GM03348 (cell line): Measurements from ENCODE around the gene CACNA2D3.

ENCODE experiments used
- DNase-seq: peaks from one replicate; pipeline ENCODE4 v3.0.0; 2012; ENCODE audit warnings: low spot score

CACNA2D3 gene

DNA sequence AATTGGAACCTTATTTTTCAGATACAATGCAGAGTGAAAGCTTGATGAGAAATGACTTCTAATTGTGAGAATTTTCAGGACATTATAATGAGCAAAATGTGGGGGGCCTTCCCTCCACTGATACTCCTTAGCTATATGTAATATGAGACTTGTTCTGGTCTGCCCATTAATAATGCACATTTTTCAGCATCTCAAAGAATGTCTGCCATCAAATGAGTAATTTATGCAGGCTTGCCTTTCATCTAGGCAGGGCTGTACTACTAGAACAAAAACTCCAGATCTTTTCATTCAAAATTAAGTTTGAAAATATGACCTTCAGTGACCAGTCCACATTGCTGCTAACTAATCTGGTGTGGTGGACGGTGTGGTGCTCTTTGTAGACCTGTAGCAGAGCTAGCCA lies 678.1 kb downstream of the CACNA2D3 start:
- no peak for DNase-seq

DNA sequence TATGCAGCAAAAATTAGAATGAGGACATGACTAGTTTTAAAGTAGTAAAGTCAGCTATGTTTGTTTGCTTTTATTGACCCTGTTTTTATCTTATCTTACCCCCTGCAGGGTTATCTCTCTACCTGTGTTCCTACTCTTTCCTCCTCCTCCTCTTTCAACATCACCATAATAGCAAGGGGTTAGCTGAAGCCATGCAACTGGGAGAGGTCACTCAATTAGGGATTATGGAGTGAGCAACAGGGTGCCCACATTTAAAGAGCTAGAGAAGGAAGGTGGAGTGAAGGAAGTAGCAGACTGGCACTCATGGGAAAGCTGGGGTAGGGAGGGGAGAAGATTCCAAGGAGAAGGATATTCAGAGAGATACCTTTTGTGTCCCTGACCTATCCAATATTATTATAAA lies 679.6 kb downstream of the CACNA2D3 start:
- no peak for DNase-seq

DNA sequence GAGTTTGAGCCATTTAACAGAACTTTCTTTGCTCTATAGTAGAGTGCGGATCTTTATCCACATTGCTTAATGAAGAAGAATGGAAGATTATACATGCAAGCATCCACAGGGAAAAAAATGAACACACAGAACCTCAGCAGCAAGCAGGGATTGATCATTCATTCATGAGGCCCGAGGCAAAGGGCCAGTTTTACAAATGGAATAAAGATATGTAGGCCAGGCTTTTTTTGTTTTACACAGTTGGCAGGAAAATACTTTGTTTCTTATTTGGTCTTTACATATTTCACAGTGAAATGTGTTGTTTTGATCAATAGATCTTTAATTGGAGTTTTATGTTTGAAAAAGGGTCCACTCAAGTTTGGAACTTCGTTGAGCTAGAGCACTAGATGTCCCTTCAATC lies 688.0 kb downstream of the CACNA2D3 start:
- no peak for DNase-seq

DNA sequence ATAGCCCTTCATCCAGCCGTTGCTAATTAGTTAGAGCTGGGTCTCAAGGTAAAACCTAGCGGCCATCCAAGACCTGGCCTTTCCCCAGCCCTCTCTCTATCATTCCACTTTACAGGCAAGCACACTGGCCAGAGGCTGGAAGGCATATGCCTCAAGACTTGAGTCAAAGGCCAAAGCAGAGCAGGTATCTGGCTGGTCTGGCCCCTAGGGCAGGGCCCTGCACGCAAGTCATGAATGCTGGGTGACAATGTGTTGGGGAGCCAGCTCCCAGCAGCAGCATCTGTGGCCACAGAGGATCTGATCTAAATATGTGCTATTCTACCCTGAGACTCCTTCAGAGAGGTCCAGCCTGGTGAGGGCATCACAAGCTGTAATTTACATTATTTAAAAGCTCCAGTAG lies 691.9 kb downstream of the CACNA2D3 start:
- no peak for DNase-seq

- DNase-seq, result peak; percentile 16
Measured at GRCh38 chr3:54817628-54818027, 695.3 kb downstream of the CACNA2D3 start.

- no peak for DNase-seq
Measured at GRCh38 chr3:54818486-54818885, 696.1 kb downstream of the CACNA2D3 start.

- DNase-seq, result no peak
Measured at GRCh38 chr3:54818942-54819341, 696.6 kb downstream of the CACNA2D3 start.

GRCh38 chr3:54819946-54820345 lies 697.6 kb downstream of the CACNA2D3 start:
- DNase-seq, result no peak

DNA sequence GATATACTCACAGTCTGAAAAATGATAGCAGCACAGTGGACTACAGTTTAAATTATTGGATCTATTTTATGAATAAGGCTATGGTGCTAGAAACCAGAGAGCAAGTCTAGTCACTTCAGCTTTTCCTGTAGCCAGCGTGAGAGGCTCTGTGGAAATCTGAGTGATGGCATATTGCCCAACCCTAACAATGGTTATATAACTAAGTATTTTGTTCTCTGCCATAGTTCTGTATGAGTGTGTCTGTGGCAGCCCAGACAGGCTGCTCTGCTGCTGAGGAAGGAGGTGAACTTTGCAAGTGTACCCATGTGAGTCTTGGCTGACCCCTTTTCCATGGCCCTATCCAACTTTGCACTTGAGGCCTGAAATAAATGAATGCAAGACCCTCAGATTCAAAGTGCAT lies 699.9 kb downstream of the CACNA2D3 start:
- peak; percentile 24 for DNase-seq

DNA sequence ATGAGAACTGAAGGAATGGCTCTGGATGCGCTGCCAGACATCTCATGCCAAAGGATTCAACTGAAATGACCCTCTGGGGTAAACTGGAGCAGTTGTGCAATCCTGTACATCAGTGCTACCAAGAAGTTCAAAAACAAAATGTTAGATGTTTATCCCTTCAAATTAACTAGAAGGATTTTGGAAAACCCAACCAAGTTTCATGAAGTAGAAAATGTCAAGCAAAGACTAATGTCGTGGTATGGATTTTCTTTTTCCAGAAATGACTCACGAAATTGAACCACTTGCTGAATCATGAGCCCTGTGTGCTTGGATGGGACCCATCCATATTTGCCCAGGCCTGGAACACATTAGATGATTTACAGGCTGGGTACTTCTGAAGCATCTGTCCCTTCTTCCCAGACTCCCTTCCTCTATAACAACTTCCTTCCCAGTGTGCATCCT lies 703.9 kb downstream of the CACNA2D3 start:
- peak; percentile 12 for DNase-seq

DNA sequence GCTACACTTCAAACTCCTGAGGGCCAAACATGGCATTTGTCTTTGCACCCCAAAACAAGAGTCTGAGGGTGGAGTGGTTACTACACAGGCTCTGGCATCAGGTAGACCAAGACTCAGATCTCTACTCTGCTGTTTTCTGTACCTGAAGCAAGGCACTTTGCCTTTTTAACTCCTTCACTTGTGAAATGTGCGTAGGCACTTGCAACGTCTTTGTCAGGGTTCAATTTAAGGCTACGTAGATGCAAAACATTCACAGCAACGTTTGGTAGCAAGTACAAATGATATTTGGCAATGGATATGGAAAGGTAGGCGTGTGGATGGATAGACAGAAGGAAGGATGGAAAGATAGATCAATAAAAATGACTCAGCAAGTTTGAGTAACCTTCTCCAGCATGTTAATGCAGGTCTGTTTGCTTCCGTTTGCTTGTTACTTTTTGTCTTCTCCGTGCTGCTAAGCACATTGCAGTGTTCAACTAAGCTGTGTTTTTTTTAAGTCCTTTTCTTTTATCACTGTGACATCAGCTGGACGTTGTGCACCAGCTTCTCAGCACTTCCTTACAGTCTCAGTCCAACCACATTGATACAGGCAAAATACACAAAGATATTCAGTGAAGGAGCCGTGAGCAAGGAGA lies 704.8 kb downstream of the CACNA2D3 start:
- no peak for DNase-seq

- no peak for DNase-seq
Measured at GRCh38 chr3:54827776-54828175, 705.4 kb downstream of the CACNA2D3 start.

DNA sequence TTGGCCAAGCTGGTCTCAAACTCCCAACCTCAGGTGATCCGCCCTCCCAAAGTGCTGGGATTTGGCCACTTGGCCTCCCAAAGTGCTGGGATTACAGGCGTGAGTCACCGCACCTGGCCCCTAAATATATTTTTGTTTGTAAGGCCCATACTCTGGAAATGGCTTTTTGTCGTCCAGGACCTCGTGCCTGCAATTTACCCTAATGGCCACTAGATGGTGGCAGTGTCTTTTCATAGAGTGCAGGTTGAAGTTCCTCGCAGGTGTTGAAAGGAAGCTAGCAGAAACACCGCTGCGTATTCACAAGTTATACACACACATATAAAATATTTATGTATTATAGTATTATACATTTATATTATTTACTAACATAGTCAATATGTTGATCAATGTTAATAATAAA lies 708.3 kb downstream of the CACNA2D3 start:
- no peak for DNase-seq

DNA sequence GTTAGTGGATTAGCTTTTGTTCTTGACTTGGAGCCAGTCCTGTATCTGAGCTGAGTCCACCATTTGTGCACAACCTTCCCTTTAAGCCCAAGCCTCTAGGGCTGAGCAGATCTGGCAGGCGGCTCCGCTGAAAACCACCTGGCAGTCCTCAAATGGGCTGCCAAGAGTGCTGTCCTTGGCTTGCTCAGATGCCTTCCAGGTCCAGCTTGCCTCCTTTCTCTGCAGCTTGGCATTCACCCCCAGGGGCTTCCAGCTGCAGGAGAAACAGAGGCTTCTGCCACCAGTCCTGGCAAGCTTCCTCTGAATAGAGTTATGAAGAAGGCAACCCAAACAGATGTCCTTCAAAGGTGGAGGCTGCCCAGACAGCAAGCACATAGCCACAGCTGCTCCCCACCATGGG lies 708.8 kb downstream of the CACNA2D3 start:
- DNase-seq, result no peak

DNA sequence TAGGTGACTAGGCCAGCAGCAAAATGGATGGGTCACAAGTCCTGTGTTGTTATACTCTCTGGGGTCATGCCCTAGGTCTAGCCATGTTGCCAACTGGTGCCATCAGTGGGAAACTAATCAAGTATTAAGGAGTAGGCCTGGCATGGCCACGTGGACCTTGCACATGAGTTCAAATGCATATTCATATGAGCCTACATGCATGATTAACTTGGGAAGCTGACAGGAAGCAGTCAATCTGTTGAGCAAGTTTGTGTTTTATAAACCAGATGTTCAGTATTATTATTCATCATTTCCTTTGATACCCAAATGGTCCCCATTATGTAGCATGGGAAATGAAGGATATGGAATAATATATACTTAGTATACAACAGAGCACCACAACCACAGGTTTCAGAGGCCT lies 710.5 kb downstream of the CACNA2D3 start:
- DNase-seq, result no peak

- DNase-seq, result no peak
Measured at GRCh38 chr3:54835701-54836100, 713.3 kb downstream of the CACNA2D3 start.

DNA sequence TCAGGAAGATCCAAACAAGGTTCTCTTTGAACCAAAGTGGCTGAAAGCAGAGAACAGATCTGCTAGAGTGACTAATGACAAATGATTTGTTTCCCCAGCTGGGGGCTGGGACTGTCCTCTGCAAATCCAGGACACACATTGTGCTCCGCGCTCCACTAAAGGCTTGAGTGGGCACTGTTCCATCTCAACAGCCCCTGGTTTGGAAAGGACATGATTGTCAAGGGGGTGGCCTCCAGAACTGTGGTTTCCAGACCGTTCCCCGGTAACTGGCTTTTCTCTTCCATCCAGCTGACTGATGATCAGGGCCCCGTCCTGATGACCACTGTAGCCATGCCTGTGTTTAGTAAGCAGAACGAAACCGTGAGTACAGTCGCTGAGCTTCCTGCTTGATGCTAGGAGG lies 714.5 kb downstream of the CACNA2D3 start:
- no peak for DNase-seq

DNA sequence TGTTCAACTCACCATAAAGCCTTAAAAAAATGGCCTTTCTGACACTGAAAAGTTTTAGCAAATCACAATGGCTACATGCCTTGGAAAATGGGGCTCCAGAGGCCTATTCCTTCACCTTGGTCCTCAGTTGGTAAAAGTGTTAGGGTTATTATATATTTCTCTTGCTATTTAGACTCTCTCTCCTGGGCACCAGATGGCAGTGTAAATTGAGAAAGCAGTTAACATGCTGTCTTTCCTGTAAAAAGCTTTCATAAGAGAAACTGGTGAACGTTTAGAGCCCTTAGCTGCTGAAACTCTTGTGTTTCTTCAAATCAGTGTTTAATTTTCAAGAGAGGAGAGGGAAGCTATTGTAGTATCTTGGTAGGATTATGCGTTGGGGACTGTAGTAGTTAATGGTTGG lies 715.6 kb downstream of the CACNA2D3 start:
- peak; percentile 36 for DNase-seq

- no peak for DNase-seq
Measured at GRCh38 chr3:54841471-54841870, 719.1 kb downstream of the CACNA2D3 start.

GRCh38 chr3:54843352-54843751 lies 721.0 kb downstream of the CACNA2D3 start:
- DNase-seq, result no peak

GRCh38 chr3:54844211-54844610 lies 721.9 kb downstream of the CACNA2D3 start:
- no peak for DNase-seq

- no peak for DNase-seq
Measured at GRCh38 chr3:54845011-54845410, 722.7 kb downstream of the CACNA2D3 start.

DNA sequence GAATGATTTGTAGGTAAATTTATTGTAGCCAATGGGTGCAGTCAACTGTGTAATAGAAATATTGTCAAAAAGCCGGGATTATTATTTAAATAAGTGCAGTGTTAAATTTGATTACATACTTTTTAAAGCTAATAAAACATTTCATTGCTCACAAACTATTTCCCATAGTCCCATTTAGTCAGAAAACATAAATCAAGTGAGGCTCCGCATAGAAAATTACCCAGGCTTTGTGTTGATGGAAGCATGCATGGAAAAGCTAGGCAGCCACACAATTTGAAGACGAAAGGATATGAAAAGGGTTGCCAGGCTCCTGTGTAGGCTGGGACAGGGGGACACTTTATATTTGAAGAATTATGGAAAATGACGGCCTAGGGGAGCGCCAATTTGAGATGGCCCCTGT lies 723.2 kb downstream of the CACNA2D3 start:
- DNase-seq, result no peak

DNA sequence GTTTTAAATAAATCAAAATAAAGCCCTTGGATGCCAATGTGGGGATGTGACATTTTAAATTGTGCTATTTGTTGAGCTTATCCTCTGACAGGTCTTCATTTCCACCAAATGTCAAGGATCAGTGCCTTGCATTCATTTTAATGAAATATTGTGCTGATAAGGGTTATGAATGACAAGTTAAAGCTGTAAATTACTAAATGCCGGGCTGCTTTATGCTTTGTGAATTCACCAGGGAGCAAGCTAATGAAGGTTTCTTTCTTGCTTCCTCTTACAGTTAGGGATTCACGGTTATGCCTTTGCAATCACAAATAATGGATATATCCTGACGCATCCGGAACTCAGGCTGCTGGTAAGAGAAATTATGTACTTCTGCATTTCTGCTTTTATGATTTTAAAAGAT lies 723.8 kb downstream of the CACNA2D3 start:
- no peak for DNase-seq

DNA sequence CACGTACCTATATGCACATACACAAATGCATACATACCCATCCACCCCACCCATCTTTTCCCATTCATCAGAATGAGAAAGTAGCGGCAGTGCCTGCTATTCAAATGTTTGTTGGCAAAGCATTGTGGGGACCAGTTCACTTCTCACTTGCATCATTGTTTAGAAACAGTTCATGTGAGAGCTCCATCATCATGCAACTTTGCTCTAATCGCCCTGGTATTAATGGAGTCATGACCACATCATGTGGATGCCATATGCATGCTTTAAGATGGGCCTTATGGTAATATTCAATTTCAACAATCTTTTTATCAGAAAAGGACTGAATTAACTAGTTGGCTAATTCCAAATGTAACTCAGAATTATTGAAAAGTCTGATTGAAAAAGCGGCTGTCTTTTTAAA lies 725.0 kb downstream of the CACNA2D3 start:
- no peak for DNase-seq
